ENCODE results near the gene PUS1. TPM values are rescaled to one million over a fixed set of nuclear protein-coding genes. Genes with fewer than 3 reads are reported as not detected.

Gene PUS1
- total RNA-seq, 1 experiment from 2014 or later: 9.0 TPM

DNA sequence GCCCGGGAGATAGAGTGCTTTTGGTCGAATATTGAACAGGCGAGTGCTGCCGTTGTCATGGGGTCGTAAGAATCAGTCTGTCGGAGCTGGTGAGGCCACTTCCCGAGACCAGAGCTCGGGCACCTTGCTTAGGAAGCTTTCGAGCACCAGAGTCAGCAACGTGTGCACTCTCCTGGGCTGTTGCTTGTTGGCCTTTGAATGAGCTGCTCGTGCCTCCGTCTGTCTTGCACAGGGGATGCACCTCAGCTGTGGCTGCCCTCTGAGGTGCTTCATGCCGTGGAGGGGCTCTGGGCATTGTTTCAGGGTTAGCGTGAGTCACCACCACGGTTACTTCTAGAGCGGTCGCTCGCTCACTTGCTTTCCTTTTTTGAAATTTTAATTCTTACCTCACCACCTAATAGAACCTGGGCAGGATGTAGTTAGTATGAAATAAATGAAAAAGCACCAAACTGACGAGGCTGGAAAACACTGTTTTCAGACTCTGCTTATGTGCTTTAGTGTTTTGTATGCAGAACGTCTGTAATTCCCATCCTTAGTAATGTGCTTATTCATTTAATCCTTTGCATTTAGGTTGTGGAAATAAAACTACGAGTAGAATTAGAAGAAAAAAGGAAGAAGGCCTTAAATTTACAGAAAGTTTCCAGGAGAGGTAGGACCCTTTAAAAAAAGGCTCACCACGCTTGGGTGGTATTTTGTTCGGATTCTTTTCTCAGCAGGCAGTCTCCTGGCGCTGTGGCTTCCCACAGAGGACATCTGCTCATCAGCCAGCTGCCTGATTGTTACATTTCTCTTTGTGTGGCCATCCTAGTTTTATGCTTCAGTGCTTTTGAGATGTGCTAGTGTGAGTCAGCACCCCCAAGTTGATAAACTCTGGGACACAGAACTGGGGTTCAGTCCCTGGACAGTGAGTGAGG, 61.2 kb downstream of the PUS1 start:
- DNase-seq (ENCODE audit: low spot score): no peak

DNA sequence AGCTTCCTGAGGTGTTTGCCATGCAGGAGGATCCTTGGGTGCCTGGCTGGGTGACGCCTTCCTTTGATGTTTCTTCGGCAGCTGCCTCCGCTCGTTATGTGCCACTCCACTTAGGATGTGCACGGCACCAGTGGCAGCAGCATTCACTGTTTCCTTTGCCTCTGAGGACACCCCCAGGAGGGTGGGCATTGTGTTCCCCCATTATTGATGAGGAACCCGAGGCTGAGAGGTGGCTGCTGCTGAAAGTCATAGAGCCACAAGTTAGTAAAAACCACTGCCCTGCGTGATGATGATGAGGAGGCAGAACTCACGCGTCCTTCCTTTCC, 61.9 kb downstream of the PUS1 start:
- DNase-seq (ENCODE audit: low spot score): no peak

DNA sequence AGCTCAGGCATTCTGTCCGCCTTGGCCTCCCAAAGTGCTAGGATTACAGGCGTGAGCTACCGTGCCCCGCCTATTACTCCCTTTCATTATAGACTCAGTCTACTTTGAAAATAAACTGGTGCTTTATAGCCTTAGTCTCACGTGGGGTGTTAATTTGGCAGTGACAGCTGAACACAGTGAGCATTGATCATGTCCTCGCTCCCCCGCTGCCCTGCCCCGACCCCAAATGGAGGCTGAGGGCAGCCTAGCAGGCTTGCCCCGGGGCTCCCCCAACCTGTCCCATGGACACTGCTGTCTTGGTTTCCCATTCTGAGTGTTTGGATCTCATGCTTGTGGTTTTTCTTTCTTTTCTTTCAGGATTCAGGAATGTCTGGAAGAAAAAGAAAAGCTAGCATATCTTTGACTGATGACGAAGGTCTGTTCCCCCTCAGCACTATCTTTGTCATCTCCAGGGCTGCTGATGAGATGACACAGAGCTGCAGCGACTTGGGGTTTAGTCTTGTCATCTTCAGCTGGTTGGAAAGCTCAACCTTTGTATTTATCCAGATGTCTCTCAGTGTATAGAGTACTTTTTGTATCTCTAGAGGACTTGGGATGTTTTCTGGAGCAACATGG, 62.8 kb downstream of the PUS1 start:
- no peak for DNase-seq (ENCODE audit: low spot score)

DNA sequence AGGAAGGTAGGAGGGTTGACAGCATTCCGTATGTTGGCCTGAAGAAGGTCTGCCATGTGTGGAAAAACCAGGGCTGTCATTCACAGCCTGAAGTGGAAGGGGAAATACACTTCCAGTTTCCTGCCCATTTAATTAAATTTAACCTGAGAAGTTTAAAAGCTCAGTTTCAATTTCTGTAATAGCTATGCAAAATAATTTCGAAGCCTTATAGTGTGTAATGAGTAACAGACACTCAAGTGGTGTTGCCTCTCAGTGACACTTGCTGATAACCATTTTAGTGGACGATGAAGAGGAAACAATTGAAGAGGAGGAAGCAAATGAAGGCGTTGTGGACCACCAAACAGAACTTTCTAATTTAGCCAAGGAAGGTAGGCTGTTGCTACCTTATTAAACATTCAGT, 65.5 kb downstream of the PUS1 start:
- no peak for DNase-seq (ENCODE audit: low spot score)

Other genes starting within 250 kb of the PUS1 start
- gene SFSWAP, start 218.2 kb upstream of the PUS1 start, total RNA-seq (2014; rRNA removed; shearing (Covaris generic)): 12.3 and 20.0 TPM in 2 replicates
- gene MMP17, start 100.9 kb upstream of the PUS1 start, total RNA-seq (2014; rRNA removed; shearing (Covaris generic)): 5.0 and 14.1 TPM in 2 replicates
- 1.9 and 2.5 TPM in 2 replicates for gene ULK1, start 34.7 kb upstream of the PUS1 start, total RNA-seq (2014; rRNA removed; shearing (Covaris generic))
- gene EP400, start 20.7 kb downstream of the PUS1 start, total RNA-seq (2014; rRNA removed; shearing (Covaris generic)): 5.3 and 6.7 TPM in 2 replicates
- gene DDX51, start 215.0 kb downstream of the PUS1 start, total RNA-seq (2014; rRNA removed; shearing (Covaris generic)): 3.9 and 4.2 TPM in 2 replicates
- gene NOC4L, start 215.2 kb downstream of the PUS1 start, total RNA-seq (2014; rRNA removed; shearing (Covaris generic)): 10.5 and 13.4 TPM in 2 replicates

Data from H4 (cell line).